Ishikawa (cell line): ENCODE data around the gene CD47.

Experiments
- CEBPB ChIP-seq: IDR thresholded peaks from 2 replicates; pipeline ENCODE4 v1.6.1; 2012
- CREB1 ChIP-seq: IDR thresholded peaks from 2 replicates; pipeline ENCODE4 v1.6.1; 2012; ENCODE audit warnings: low read depth
- EGR1 ChIP-seq: IDR thresholded peaks from 2 replicates; pipeline ENCODE4 v1.6.1; 2012
- EP300 ChIP-seq: IDR thresholded peaks from 2 replicates; pipeline ENCODE4 v1.6.1; 2012; ENCODE audit warnings: borderline replicate concordance
- FOXM1 ChIP-seq: IDR thresholded peaks from 2 replicates; pipeline ENCODE4 v1.6.1; 2012; ENCODE audit warnings: low read depth, borderline replicate concordance
- MAX ChIP-seq: IDR thresholded peaks from 2 replicates; pipeline ENCODE4 v1.6.1; 2012
- NFIC ChIP-seq: IDR thresholded peaks from 2 replicates; pipeline ENCODE4 v1.6.1; 2012
- RAD21 ChIP-seq: IDR thresholded peaks from 2 replicates; pipeline ENCODE4 v1.6.1; 2012; ENCODE audit warnings: low read depth
- REST ChIP-seq: IDR thresholded peaks from 2 replicates; pipeline ENCODE4 v1.6.1; 2012; ENCODE audit warnings: low read depth, mild to moderate bottlenecking
- TAF1 ChIP-seq: IDR thresholded peaks from 2 replicates; pipeline ENCODE4 v1.6.1; 2012; ENCODE audit warnings: low read depth, mild to moderate bottlenecking
- TCF12 ChIP-seq: IDR thresholded peaks from 2 replicates; pipeline ENCODE4 v1.6.1; 2012; ENCODE audit warnings: low read depth
- TEAD4 ChIP-seq: IDR thresholded peaks from 2 replicates; pipeline ENCODE4 v1.6.1; 2012
- USF1 ChIP-seq: IDR thresholded peaks from 2 replicates; pipeline ENCODE4 v1.6.1; 2012
- YY1 ChIP-seq: IDR thresholded peaks from 2 replicates; pipeline ENCODE4 v1.6.1; 2012; ENCODE audit warnings: low read depth
- ZBTB7A ChIP-seq: IDR thresholded peaks from 2 replicates; pipeline ENCODE4 v1.6.1; 2012; ENCODE audit warnings: low read depth

CD47 gene

GRCh38 chr3:108036984-108037741 lies 53.7 kb downstream of the CD47 start:
- no peak for TF ChIP-seq YY1
- no peak for TF ChIP-seq RAD21
- no peak for TF ChIP-seq ZBTB7A
- no peak for TF ChIP-seq EP300
- TF ChIP-seq REST: no peak
- TF ChIP-seq NFIC: no peak
- no peak for TF ChIP-seq EGR1
- no peak for TF ChIP-seq TAF1
- no peak for TF ChIP-seq CREB1
- no peak for TF ChIP-seq TEAD4
- TF ChIP-seq CEBPB: no peak
- TF ChIP-seq FOXM1: no peak
- no peak for TF ChIP-seq MAX
- no peak for TF ChIP-seq TCF12
- TF ChIP-seq USF1: no peak

GRCh38 chr3:108036401-108036800 lies 54.4 kb downstream of the CD47 start:
- no peak for TF ChIP-seq TCF12
- TF ChIP-seq MAX: no peak
- no peak for TF ChIP-seq YY1
- no peak for TF ChIP-seq TEAD4
- no peak for TF ChIP-seq NFIC
- TF ChIP-seq CEBPB: no peak
- no peak for TF ChIP-seq EP300
- no peak for TF ChIP-seq USF1
- no peak for TF ChIP-seq TAF1
- no peak for TF ChIP-seq CREB1
- no peak for TF ChIP-seq REST
- no peak for TF ChIP-seq ZBTB7A
- no peak for TF ChIP-seq RAD21

- TF ChIP-seq EGR1 (no peak), NFIC (no peak), TCF12 (no peak), ZBTB7A (no peak), REST (no peak), RAD21 (no peak), MAX (no peak), FOXM1 (no peak), CEBPB (no peak), CREB1 (no peak)
Measured at GRCh38 chr3:108035751-108036150, 55.1 kb downstream of the CD47 start.

- no peak for TF ChIP-seq YY1
- no peak for TF ChIP-seq EGR1
- peak; percentile 49 for TF ChIP-seq USF1
Measured at GRCh38 chr3:108031895-108032294, 58.9 kb downstream of the CD47 start.

- no peak for TF ChIP-seq YY1
- TF ChIP-seq NFIC: no peak
Measured at GRCh38 chr3:108030960-108031359, 59.9 kb downstream of the CD47 start.
